Measurements from ENCODE around the gene PLCL1.
"Not testable (repeated sequence)": the region's sequence is repeated elsewhere in the genome, so short reads cannot be mapped to it uniquely, and the experiment has no call there.

The PLCL1 gene

GRCh38 chr2:197997083-197997541 is 192.7 kb downstream of the PLCL1 start:
- DNase-seq (ENCODE audit: low read depth in 2 of 2), result no peak

- no peak for DNase-seq (ENCODE audit: low read depth in 2 of 2)
Measured at GRCh38 chr2:197998702-197999101, 194.3 kb downstream of the PLCL1 start.

GRCh38 chr2:198000417-198000816 is 196.0 kb downstream of the PLCL1 start:
- no peak for DNase-seq (ENCODE audit: low read depth in 2 of 2)

GRCh38 chr2:198004173-198004572 is 199.8 kb downstream of the PLCL1 start:
- no peak for DNase-seq (ENCODE audit: low read depth in 2 of 2)

GRCh38 chr2:198004921-198005829 is 200.8 kb downstream of the PLCL1 start:
- DNase-seq (ENCODE audit: low read depth in 2 of 2), result no peak

- DNase-seq (ENCODE audit: low read depth in 2 of 2), result no peak
Measured at GRCh38 chr2:198006733-198007132, 202.3 kb downstream of the PLCL1 start.

GRCh38 chr2:198008230-198008629 is 203.8 kb downstream of the PLCL1 start:
- no peak for DNase-seq (ENCODE audit: low read depth in 2 of 2)

GRCh38 chr2:198012025-198012424 is 207.6 kb downstream of the PLCL1 start:
- DNase-seq (ENCODE audit: low read depth in 2 of 2), result no peak

- DNase-seq (ENCODE audit: low read depth in 2 of 2), result no peak
Measured at GRCh38 chr2:198016243-198016642, 211.8 kb downstream of the PLCL1 start.

- DNase-seq (ENCODE audit: low read depth in 2 of 2), result no peak
Measured at GRCh38 chr2:198017068-198017467, 212.7 kb downstream of the PLCL1 start.

- no peak for DNase-seq (ENCODE audit: low read depth in 2 of 2)
Measured at GRCh38 chr2:198028955-198029354, 224.6 kb downstream of the PLCL1 start.

- not testable (repeated sequence) for DNase-seq (ENCODE audit: low read depth in 2 of 2)
Measured at GRCh38 chr2:198029576-198029975, 225.2 kb downstream of the PLCL1 start.

GRCh38 chr2:198033626-198034025 is 229.2 kb downstream of the PLCL1 start:
- DNase-seq (ENCODE audit: low read depth in 2 of 2), result no peak

- no peak for DNase-seq (ENCODE audit: low read depth in 2 of 2)
Measured at GRCh38 chr2:198036029-198036879, 231.9 kb downstream of the PLCL1 start.

- DNase-seq (ENCODE audit: low read depth in 2 of 2), result no peak
Measured at GRCh38 chr2:198040835-198041234, 236.4 kb downstream of the PLCL1 start.

GRCh38 chr2:198042189-198042588 is 237.8 kb downstream of the PLCL1 start:
- DNase-seq (ENCODE audit: low read depth in 2 of 2), result no peak

- no peak for DNase-seq (ENCODE audit: low read depth in 2 of 2)
Measured at GRCh38 chr2:198044777-198045176, 240.4 kb downstream of the PLCL1 start.

- DNase-seq (ENCODE audit: low read depth in 2 of 2), result no peak
Measured at GRCh38 chr2:198045227-198045626, 240.8 kb downstream of the PLCL1 start.

- DNase-seq (ENCODE audit: low read depth in 2 of 2), result no peak
Measured at GRCh38 chr2:198052741-198053140, 248.3 kb downstream of the PLCL1 start.

- no peak for DNase-seq (ENCODE audit: low read depth in 2 of 2)
Measured at GRCh38 chr2:198053148-198053547, 248.8 kb downstream of the PLCL1 start.

- DNase-seq (ENCODE audit: low read depth in 2 of 2), result no peak
Measured at GRCh38 chr2:198053776-198054175, 249.4 kb downstream of the PLCL1 start.

GRCh38 chr2:198054299-198054698 is 249.9 kb downstream of the PLCL1 start:
- peak; percentile 6 to 8 for DNase-seq (ENCODE audit: low read depth in 2 of 2)

- no peak for DNase-seq (ENCODE audit: low read depth in 2 of 2)
Measured at GRCh38 chr2:198055716-198056115, 251.3 kb downstream of the PLCL1 start.

Data from stimulated activated CD8-positive, alpha-beta memory T cell treated with anti-CD3 and anti-CD28 coated beads, Interleukin-15, amount 100 ng/mL, for 48 hours (primary cell).